Peyer's patch (tissue), 4 donors: ENCODE results near the gene LAMA5.

ENCODE experiments used
- POLR2A ChIP-seq, 2 donors: fragments of 450-650 bp; IDR thresholded peaks; one replicate each; pipeline ENCODE4 v1.5.1; 2017; ENCODE audit warnings: antibody characterized with exemption in 2 of 2, mild to moderate bottlenecking in 2 of 2, moderate library complexity in 2 of 2
- TF ChIP-seq, protein P1 (sequence below), 6 experiments: fragments of 450-650 bp in 4 of 6; fragments of 200-600 bp in 2 of 6; sonication (generic) in 1 of 6; IDR thresholded peaks; one replicate each; pipeline ENCODE4 v1.5.1; 2017 to 2019; ENCODE audit warnings: antibody characterized with exemption in 6 of 6, mild to moderate bottlenecking in 3 of 6, moderate library complexity in 1 of 6

DNA sequence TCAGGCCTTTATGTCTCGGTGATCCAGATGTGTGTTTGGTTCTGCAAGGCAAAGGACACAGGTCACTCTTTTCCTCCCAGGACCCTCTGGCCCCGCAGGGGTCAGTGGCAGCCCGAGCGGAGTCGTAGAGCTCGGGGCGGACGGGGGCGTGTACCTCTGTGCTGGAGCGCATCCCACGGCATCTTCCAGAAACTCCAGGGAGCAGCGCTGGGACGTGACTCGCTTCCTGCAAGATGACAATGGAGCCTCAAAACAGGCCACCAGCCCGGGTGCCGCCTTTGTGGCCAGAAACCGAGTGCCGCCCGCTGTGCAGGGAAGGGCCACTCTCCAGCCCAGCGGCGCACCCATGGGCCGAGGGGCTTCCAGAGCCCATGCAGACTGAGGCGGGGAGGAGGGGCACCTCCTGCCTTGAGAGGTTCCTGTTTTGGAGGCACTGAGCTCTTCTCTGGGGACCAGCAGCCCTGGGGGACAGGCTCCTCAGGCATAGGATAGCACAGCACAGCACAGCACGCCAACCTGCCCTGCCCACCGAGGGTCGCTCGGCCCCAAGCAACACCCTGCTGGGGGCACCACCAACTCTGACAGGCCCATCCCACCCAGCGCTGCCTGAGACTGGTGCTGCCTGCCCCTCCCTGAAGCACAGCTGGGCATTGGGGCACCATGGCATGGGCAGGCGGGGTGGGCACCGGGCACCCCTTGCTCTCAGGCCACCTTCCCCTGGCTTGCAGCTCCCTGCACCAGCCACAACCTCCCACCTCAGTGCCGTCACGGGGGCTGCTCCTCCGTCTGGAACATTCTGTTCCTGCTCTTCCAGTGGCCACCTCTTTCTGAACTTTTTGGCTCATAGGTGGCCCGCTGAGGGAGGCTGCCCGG is 29.5 kb upstream of the LAMA5 start:
- TF ChIP-seq POLR2A (IDR thresholded peaks at IDR 0.05), result no peak
- TF ChIP-seq, protein P1, sequence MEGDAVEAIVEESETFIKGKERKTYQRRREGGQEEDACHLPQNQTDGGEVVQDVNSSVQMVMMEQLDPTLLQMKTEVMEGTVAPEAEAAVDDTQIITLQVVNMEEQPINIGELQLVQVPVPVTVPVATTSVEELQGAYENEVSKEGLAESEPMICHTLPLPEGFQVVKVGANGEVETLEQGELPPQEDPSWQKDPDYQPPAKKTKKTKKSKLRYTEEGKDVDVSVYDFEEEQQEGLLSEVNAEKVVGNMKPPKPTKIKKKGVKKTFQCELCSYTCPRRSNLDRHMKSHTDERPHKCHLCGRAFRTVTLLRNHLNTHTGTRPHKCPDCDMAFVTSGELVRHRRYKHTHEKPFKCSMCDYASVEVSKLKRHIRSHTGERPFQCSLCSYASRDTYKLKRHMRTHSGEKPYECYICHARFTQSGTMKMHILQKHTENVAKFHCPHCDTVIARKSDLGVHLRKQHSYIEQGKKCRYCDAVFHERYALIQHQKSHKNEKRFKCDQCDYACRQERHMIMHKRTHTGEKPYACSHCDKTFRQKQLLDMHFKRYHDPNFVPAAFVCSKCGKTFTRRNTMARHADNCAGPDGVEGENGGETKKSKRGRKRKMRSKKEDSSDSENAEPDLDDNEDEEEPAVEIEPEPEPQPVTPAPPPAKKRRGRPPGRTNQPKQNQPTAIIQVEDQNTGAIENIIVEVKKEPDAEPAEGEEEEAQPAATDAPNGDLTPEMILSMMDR (IDR thresholded peaks at IDR 0.05), result no peak
